ENCODE results near the gene FBXO40. TPM values are rescaled to one million over a fixed set of nuclear protein-coding genes. Genes with fewer than 3 reads are reported as not detected.

Gene FBXO40
- total RNA-seq, 1 experiment from 2014 or later: not detected

DNA sequence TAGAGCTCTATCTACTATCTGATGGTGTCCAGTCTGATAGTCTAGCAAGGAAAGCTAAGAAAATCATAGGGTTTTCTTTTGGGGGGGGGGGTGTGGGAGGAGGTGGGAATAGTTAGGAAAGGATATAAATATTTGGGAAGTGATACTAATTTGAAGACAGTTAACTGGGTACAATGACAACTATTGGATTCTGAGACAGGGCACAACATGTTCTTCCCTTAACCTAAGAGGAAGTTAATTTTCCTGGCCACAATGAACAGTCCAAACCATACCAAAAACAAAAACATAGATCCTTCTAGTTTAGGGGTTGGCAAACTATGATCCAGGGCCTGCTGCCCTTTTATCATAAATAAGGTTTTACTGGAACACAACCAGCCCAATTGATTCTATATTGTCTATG lies 77.5 kb downstream of the FBXO40 start:
- no peaks in the 10 kb centered on the region for H3K9me2 ChIP-seq (ENCODE audit: insufficient read depth)
- intact Hi-C loops (cut with micrococcal nuclease; ENCODE audit: unreplicated experiment): loop anchor here (10.0 kb wide), 1 partner anchor 54 kb away; no protein-coding TSS in a partner anchor
- H2AFZ ChIP-seq: no peak overlapping the region
- ChIA-PET CTCF (interaction anchor here (0.6 kb wide), 1 partner anchor 127 kb away, joined by 9 read pairs; no protein-coding TSS in a partner anchor), POLR2A (ENCODE audit: unreplicated experiment) (no interaction called here)
- peaks cover 9% of the 10 kb centered on the region; the same call in 1 of the 2 replicates for H4K20me1 ChIP-seq (ENCODE audit: insufficient read depth)
- H3K36me3 ChIP-seq (ENCODE audit: low read depth): peaks cover 17% of the 10 kb centered on the region
- no peak overlapping the region for H3K4me2 ChIP-seq
- H3K9me3 ChIP-seq (ENCODE audit: insufficient read depth, low read depth): no peaks in the 10 kb centered on the region
- TF ChIP-seq, protein P1, sequence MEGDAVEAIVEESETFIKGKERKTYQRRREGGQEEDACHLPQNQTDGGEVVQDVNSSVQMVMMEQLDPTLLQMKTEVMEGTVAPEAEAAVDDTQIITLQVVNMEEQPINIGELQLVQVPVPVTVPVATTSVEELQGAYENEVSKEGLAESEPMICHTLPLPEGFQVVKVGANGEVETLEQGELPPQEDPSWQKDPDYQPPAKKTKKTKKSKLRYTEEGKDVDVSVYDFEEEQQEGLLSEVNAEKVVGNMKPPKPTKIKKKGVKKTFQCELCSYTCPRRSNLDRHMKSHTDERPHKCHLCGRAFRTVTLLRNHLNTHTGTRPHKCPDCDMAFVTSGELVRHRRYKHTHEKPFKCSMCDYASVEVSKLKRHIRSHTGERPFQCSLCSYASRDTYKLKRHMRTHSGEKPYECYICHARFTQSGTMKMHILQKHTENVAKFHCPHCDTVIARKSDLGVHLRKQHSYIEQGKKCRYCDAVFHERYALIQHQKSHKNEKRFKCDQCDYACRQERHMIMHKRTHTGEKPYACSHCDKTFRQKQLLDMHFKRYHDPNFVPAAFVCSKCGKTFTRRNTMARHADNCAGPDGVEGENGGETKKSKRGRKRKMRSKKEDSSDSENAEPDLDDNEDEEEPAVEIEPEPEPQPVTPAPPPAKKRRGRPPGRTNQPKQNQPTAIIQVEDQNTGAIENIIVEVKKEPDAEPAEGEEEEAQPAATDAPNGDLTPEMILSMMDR (conservative IDR thresholded peaks at IDR 0.05): no peak
- TF ChIP-seq EZH2 (IDR thresholded peaks at IDR 0.05; ENCODE audit: low read depth): no peak
- no peak for DNase-seq
- H3K79me2 ChIP-seq (ENCODE audit: low read depth): no peaks in the 10 kb centered on the region
- no TSS peak for BruUV-seq (replicated peaks)
- no peak overlapping the region for H3K27ac ChIP-seq
- no peak overlapping the region for H3K4me3 ChIP-seq
- H3K27me3 ChIP-seq (ENCODE audit: insufficient read depth, low read depth): no peaks in the 10 kb centered on the region
- no peaks in the 10 kb centered on the region for H3K4me1 ChIP-seq (replicated peaks; ENCODE audit: insufficient read depth)
- no peaks in the 10 kb centered on the region; the same call in 1 of the 2 replicates for H3F3A ChIP-seq (ENCODE audit: insufficient read depth, low read depth)

DNA sequence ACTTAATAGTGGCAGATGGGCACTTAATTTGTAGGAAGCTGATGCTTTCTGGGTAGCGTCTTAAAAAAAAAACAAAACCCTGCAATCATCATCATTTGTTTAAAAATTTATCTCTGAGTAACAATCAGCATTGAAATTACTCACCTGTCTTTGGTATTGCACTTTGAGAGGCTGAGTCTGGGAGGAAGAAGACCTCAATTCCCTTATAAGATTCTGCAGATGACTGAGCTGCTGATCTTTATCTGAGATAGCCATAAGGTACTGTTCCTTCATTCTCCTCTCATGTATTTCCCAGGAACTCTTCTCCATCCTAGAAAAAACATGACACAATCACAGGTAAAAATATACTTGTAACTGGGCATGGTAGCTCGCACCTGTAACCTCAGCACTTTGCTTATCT lies 84.0 kb downstream of the FBXO40 start:
- H3K9me2 ChIP-seq (ENCODE audit: insufficient read depth): no peaks in the 10 kb centered on the region
- CTCF ChIA-PET: no interaction called here
- no peaks in the 10 kb centered on the region for H3K4me1 ChIP-seq (replicated peaks; ENCODE audit: insufficient read depth)
- H3K27ac ChIP-seq: no peak overlapping the region
- DNase-seq: no peak
- H4K20me1 ChIP-seq (ENCODE audit: insufficient read depth): 0 out of 2 replicates have a peak, but pooled peaks cover 4% of the 10 kb centered on the region
- no peak overlapping the region for H3K4me2 ChIP-seq
- POLR2A ChIA-PET (ENCODE audit: unreplicated experiment): no interaction called here
- no peaks in the 10 kb centered on the region for H3K79me2 ChIP-seq (ENCODE audit: low read depth)
- no peaks in the 10 kb centered on the region for H3K9me3 ChIP-seq (ENCODE audit: insufficient read depth, low read depth)
- BruUV-seq (replicated peaks): no TSS peak
- no peaks in the 10 kb centered on the region for H3K27me3 ChIP-seq (ENCODE audit: insufficient read depth, low read depth)
- H3F3A ChIP-seq (ENCODE audit: insufficient read depth, low read depth): no peaks in the 10 kb centered on the region
- peaks cover 24% of the 10 kb centered on the region; the same call in 1 of the 2 replicates for H3K36me3 ChIP-seq (ENCODE audit: low read depth)
- H3K4me3 ChIP-seq: no peak overlapping the region
- H2AFZ ChIP-seq: no peak overlapping the region
- intact Hi-C loops (cut with micrococcal nuclease; ENCODE audit: unreplicated experiment): loop anchor here (10.0 kb wide), 1 partner anchor 48 kb away; no protein-coding TSS in a partner anchor
- no peak for TF ChIP-seq EZH2 (IDR thresholded peaks at IDR 0.05; ENCODE audit: low read depth)
- TF ChIP-seq, protein P1 (conservative IDR thresholded peaks at IDR 0.05): no peak

Other genes starting within 250 kb of the FBXO40 start
- gene POLQ, start 47.4 kb upstream of the FBXO40 start, total RNA-seq (2021): 14.3 and 15.6 TPM in 2 replicates
- not detected in 2 replicates for gene ARGFX, start 25.4 kb upstream of the FBXO40 start, total RNA-seq (2021)
- 2.2 and 2.6 TPM in 2 replicates for gene HCLS1, start 67.5 kb downstream of the FBXO40 start, total RNA-seq (2021)
- 60.8 and 73.1 TPM in 2 replicates for gene GOLGB1, start 156.4 kb downstream of the FBXO40 start, total RNA-seq (2021)
- 14.6 and 14.8 TPM in 2 replicates for gene IQCB1, start 241.7 kb downstream of the FBXO40 start, total RNA-seq (2021)
- 0.90 and 2.0 TPM in 2 replicates for gene EAF2, start 241.8 kb downstream of the FBXO40 start, total RNA-seq (2021)